ENCODE data around the gene SORCS2.

SORCS2 gene

GRCh38 chr4:7663075-7663541 lies 470.8 kb downstream of the SORCS2 start:
- TF ChIP-seq CTCF (IDR thresholded peaks at IDR 0.05; ENCODE audit: low read depth, low read length): no peak
- H3K4me3 ChIP-seq (replicated peaks in 1 of 2; ENCODE audit: low read depth in 2 of 2, low read length in 2 of 2): no peak overlapping the region
- no peak for DNase-seq (ENCODE audit: low read depth in 2 of 2)

- DNase-seq (ENCODE audit: low read depth in 2 of 2): no peak
- H3K4me3 ChIP-seq (replicated peaks in 1 of 2; ENCODE audit: low read depth in 2 of 2, low read length in 2 of 2): no peak overlapping the region
- TF ChIP-seq CTCF (IDR thresholded peaks at IDR 0.05; ENCODE audit: low read depth, low read length): no peak
These were observed 471.8 kb downstream of the SORCS2 start for GRCh38 chr4:7664106-7664505.

GRCh38 chr4:7665321-7665720 lies 473.0 kb downstream of the SORCS2 start:
- H3K4me3 ChIP-seq (replicated peaks in 1 of 2; ENCODE audit: low read depth in 2 of 2, low read length in 2 of 2): no peak overlapping the region
- DNase-seq (ENCODE audit: low read depth in 2 of 2): no peak
- TF ChIP-seq CTCF (IDR thresholded peaks at IDR 0.05; ENCODE audit: low read depth, low read length): no peak

GRCh38 chr4:7666011-7666410 lies 473.7 kb downstream of the SORCS2 start:
- no peak for DNase-seq (ENCODE audit: low read depth in 2 of 2)
- no peak for TF ChIP-seq CTCF (IDR thresholded peaks at IDR 0.05; ENCODE audit: low read depth, low read length)
- no peak overlapping the region for H3K4me3 ChIP-seq (replicated peaks in 1 of 2; ENCODE audit: low read depth in 2 of 2, low read length in 2 of 2)

- no peak overlapping the region for H3K4me3 ChIP-seq (replicated peaks in 1 of 2; ENCODE audit: low read depth in 2 of 2, low read length in 2 of 2)
- no peak for TF ChIP-seq CTCF (IDR thresholded peaks at IDR 0.05; ENCODE audit: low read depth, low read length)
- DNase-seq (ENCODE audit: low read depth in 2 of 2): no peak
These were observed 474.4 kb downstream of the SORCS2 start for GRCh38 chr4:7666744-7667143.

- DNase-seq (ENCODE audit: low read depth in 2 of 2): no peak
- H3K4me3 ChIP-seq (replicated peaks in 1 of 2; ENCODE audit: low read depth in 2 of 2, low read length in 2 of 2): no peak overlapping the region
- TF ChIP-seq CTCF (IDR thresholded peaks at IDR 0.05; ENCODE audit: low read depth, low read length): no peak
These were observed 475.9 kb downstream of the SORCS2 start for GRCh38 chr4:7668271-7668670.

GRCh38 chr4:7668826-7669225 lies 476.5 kb downstream of the SORCS2 start:
- DNase-seq (ENCODE audit: low read depth in 2 of 2): no peak
- TF ChIP-seq CTCF (IDR thresholded peaks at IDR 0.05; ENCODE audit: low read depth, low read length): no peak
- H3K4me3 ChIP-seq (replicated peaks in 1 of 2; ENCODE audit: low read depth in 2 of 2, low read length in 2 of 2): no peak overlapping the region
